Parathyroid adenoma (tissue), 2 donors: Measurements from ENCODE around the gene SPHK1.

ENCODE experiments used
- H2AFZ ChIP-seq: fragments of 300-600 bp; sonication (generic); one replicate; pipeline ENCODE4 v1.7.0; 2017; ENCODE audit warnings: antibody characterized with exemption, mild to moderate bottlenecking
- H3K27ac ChIP-seq: fragments of 300-600 bp; sonication (generic); one replicate; pipeline ENCODE4 v1.7.0; 2017
- H3K27me3 ChIP-seq: fragments of 300-600 bp; sonication (generic); one replicate; pipeline ENCODE4 v1.7.0; 2017; ENCODE audit warnings: low read length; ENCODE audit not compliant: control insufficient read depth, insufficient read depth
- H3K36me3 ChIP-seq: fragments of 300-600 bp; sonication (generic); one replicate; pipeline ENCODE4 v1.7.0; 2017; ENCODE audit warnings: low read length; ENCODE audit not compliant: control insufficient read depth, insufficient read depth
- H3K4me1 ChIP-seq: fragments of 300-600 bp; sonication (generic); one replicate; pipeline ENCODE4 v1.7.0; 2017; ENCODE audit warnings: control low read depth
- H3K4me2 ChIP-seq: fragments of 300-600 bp; sonication (generic); one replicate; pipeline ENCODE4 v1.7.0; 2017; ENCODE audit warnings: low read length
- H3K4me3 ChIP-seq: fragments of 300-600 bp; sonication (generic); one replicate; pipeline ENCODE4 v1.7.0; 2017; ENCODE audit warnings: low read depth, low read length
- H3K79me2 ChIP-seq: fragments of 300-600 bp; sonication (generic); one replicate; pipeline ENCODE4 v1.7.0; 2017; ENCODE audit warnings: control low read depth
- H3K9ac ChIP-seq: fragments of 300-600 bp; sonication (generic); one replicate; pipeline ENCODE4 v1.7.0; 2017; ENCODE audit warnings: mild to moderate bottlenecking
- H3K9me3 ChIP-seq: fragments of 300-600 bp; sonication (generic); one replicate; pipeline ENCODE4 v1.7.0; 2017; ENCODE audit warnings: low read length; ENCODE audit not compliant: control insufficient read depth
- TF ChIP-seq, protein P1 (sequence below): fragments of 300-600 bp; sonication (generic); IDR thresholded peaks from one replicate; pipeline ENCODE4 v1.7.0; 2017; ENCODE audit warnings: antibody characterized with exemption, mild to moderate bottlenecking
- donor health status: primary hyperparathyroidism.

The SPHK1 gene

DNA sequence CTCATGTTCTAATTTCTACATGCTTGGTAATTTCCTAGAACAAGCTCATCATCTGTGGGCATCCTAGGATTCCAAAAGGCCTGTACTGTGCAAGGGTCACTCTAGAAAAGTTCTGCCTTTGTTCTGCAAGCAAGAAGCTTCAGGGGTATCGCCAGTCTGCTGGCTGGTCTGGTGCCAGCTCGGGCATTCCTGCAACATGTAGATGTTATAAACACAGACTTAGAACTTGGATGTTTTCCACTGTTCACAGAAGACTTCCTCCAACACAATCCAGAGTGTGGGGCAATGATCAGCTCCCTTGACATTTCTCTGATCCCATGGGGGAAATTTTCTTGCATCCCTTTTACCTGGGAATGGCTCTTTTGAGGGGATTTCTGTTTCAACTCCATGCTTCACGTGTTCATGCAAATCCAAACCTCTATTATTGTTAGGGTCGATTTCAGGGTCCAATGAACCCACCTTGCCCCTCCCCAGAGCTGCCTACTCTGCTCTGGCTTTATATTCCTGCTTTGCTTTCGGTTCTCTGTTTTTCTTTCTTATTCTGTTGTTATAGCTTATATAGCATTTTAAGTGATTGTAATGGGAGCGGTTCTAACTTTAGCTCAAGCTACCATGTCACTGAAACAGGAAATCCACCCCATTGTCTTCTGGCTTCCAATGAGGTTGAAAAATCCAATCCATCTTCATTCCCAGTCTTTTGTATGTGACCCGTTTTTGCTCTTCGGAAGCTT, 43.3 kb downstream of the SPHK1 start:
- Histone ChIP-seq H2AFZ (no peak overlapping the region), H3K36me3 (no peaks in the 10 kb centered on the region), H3K27me3 (no peaks in the 10 kb centered on the region), H3K79me2 (peaks cover 46% of the 10 kb centered on the region), H3K4me3 (no peak overlapping the region), H3K4me2 (no peak overlapping the region), H3K4me1 (peaks cover 7% of the 10 kb centered on the region), H3K9me3 (no peaks in the 10 kb centered on the region), H3K27ac (no peak overlapping the region), H3K9ac (no peak overlapping the region)
- TF ChIP-seq, protein P1, sequence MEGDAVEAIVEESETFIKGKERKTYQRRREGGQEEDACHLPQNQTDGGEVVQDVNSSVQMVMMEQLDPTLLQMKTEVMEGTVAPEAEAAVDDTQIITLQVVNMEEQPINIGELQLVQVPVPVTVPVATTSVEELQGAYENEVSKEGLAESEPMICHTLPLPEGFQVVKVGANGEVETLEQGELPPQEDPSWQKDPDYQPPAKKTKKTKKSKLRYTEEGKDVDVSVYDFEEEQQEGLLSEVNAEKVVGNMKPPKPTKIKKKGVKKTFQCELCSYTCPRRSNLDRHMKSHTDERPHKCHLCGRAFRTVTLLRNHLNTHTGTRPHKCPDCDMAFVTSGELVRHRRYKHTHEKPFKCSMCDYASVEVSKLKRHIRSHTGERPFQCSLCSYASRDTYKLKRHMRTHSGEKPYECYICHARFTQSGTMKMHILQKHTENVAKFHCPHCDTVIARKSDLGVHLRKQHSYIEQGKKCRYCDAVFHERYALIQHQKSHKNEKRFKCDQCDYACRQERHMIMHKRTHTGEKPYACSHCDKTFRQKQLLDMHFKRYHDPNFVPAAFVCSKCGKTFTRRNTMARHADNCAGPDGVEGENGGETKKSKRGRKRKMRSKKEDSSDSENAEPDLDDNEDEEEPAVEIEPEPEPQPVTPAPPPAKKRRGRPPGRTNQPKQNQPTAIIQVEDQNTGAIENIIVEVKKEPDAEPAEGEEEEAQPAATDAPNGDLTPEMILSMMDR = no peak

DNA sequence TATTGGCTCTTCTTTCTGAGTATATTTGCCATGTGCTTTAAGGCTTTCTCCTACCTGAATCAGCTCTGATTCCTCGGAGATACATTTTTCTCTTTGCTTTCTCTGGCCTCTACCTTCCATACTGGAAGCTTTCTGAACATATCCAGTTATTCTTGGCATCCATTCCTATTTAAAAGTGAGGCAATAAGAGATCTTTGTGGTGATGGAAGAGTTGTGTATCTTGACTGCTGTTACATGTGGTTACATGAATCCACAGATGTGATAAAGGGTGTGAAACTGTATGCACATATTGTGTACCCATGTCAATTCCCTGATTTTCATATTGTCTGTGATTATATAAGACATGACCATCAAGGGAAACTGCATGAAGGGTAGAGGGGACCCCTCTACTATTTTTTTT, 44.1 kb downstream of the SPHK1 start:
- Histone ChIP-seq H2AFZ (no peak overlapping the region), H3K9me3 (no peaks in the 10 kb centered on the region), H3K4me2 (no peak overlapping the region), H3K4me1 (peaks cover 7% of the 10 kb centered on the region), H3K27ac (no peak overlapping the region), H3K27me3 (no peaks in the 10 kb centered on the region), H3K9ac (no peak overlapping the region), H3K36me3 (no peaks in the 10 kb centered on the region), H3K79me2 (peaks cover 51% of the 10 kb centered on the region), H3K4me3 (no peak overlapping the region)
- TF ChIP-seq, protein P1 = no peak

DNA sequence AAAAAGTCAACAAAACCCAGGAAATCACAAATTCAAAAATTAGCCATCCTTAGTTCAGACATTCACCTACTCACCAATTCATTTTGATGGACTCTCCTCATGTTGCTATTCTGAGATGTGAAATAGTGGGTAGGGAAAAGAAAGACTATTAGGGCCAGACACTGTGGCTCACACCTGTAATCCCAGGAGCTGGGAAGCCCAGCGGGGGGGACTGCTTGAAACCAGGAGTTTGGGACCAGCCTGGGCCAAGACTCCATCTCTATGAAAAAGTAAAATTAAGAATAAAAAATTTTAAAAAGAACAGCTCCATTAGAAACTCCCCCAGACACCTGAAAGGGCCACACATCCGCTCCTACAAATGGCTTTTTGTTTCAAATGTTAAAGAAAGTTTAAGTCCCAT, 47.1 kb downstream of the SPHK1 start:
- H3K27ac ChIP-seq = no peak overlapping the region
- H3K9me3 ChIP-seq = no peaks in the 10 kb centered on the region
- peaks cover 65% of the 10 kb centered on the region for H3K79me2 ChIP-seq

DNA sequence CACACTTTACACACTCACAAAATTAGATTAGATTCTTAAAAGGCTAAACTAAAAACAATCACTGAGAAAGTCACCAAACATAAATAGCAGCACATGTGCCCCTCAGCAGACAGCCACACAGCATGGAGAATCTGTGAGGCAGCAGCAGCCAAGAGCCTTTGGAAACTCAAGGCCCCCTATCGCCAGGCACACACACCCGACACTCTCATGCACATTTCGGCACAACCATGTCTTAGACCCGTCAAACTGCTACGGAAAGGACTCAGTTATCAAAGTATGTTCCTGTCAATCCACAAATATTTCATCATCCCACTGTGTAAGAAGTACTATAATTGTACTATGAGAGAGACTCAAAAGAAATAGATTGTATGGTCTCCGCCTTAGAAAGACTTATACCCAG, 47.6 kb downstream of the SPHK1 start:
- no peak overlapping the region for H3K27ac ChIP-seq

More for the DNA sequence above, 47.1 kb downstream of the SPHK1 start:
- no peaks in the 10 kb centered on the region for H3K36me3 ChIP-seq
- peaks cover 7% of the 10 kb centered on the region for H3K4me1 ChIP-seq
- TF ChIP-seq, protein P1 = no peak
- no peak overlapping the region for H2AFZ ChIP-seq
- H3K4me3 ChIP-seq = no peak overlapping the region
- H3K4me2 ChIP-seq = no peak overlapping the region
- no peaks in the 10 kb centered on the region for H3K27me3 ChIP-seq
- no peak overlapping the region for H3K9ac ChIP-seq

More for the DNA sequence above, 47.6 kb downstream of the SPHK1 start:
- no peaks in the 10 kb centered on the region for H3K36me3 ChIP-seq
- H3K4me3 ChIP-seq = no peak overlapping the region
- peaks cover 7% of the 10 kb centered on the region for H3K4me1 ChIP-seq
- peaks cover 69% of the 10 kb centered on the region for H3K79me2 ChIP-seq
- no peak overlapping the region for H3K4me2 ChIP-seq
- H3K27me3 ChIP-seq = no peaks in the 10 kb centered on the region
- TF ChIP-seq, protein P1 = no peak
- no peak overlapping the region for H3K9ac ChIP-seq
- H2AFZ ChIP-seq = no peak overlapping the region
- no peaks in the 10 kb centered on the region for H3K9me3 ChIP-seq
